Suprapubic skin (tissue), 4 donors: ENCODE results near the gene SLC12A8. TPM values are rescaled to one million over a fixed set of nuclear protein-coding genes. Genes with fewer than 3 reads are reported as not detected.

ENCODE experiments used
- DNase-seq, 2 donors: peaks; one replicate each; pipeline ENCODE4 v3.0.0-alpha.2; 2019; ENCODE audit warnings: low spot score in 2 of 2
- H3K27ac ChIP-seq: fragments of 200-600 bp; sonication (generic); one replicate; pipeline ENCODE4 v1.5.1; 2019
- H3K27me3 ChIP-seq: fragments of 200-600 bp; sonication (generic); one replicate; pipeline ENCODE4 v1.5.1; 2019
- H3K36me3 ChIP-seq: fragments of 200-600 bp; sonication (generic); one replicate; pipeline ENCODE4 v1.5.1; 2019
- H3K4me1 ChIP-seq: fragments of 200-600 bp; sonication (generic); one replicate; pipeline ENCODE4 v1.5.1; 2019
- H3K4me3 ChIP-seq: fragments of 200-600 bp; sonication (generic); one replicate; pipeline ENCODE4 v1.5.1; 2019; ENCODE audit warnings: mild to moderate bottlenecking
- H3K9me3 ChIP-seq: fragments of 200-600 bp; sonication (generic); one replicate; pipeline ENCODE4 v1.5.1; 2019
- CTCF ChIP-seq, 2 donors: fragments of 200-600 bp in 1 of 2; fragments of 450-650 bp in 1 of 2; sonication (generic) in 1 of 2; IDR thresholded peaks; one replicate each; pipeline ENCODE4 v1.5.1; 2016 to 2019; ENCODE audit warnings: antibody characterized with exemption in 2 of 2, mild to moderate bottlenecking in 1 of 2, moderate library complexity in 1 of 2
- EP300 ChIP-seq: sonication (generic); formaldehyde crosslinking; IDR thresholded peaks from one replicate; pipeline ENCODE4 v1.6.1; 2017; ENCODE audit warnings: antibody characterized with exemption
- POLR2A ChIP-seq, 2 donors: fragments of 450-650 bp; IDR thresholded peaks; one replicate each; pipeline ENCODE4 v1.6.1; 2017; ENCODE audit warnings: antibody characterized with exemption in 2 of 2, mild to moderate bottlenecking in 2 of 2, moderate library complexity in 2 of 2
- POLR2AphosphoS5 ChIP-seq, 3 donors: sonication (generic); formaldehyde crosslinking; IDR thresholded peaks; one replicate each; pipeline ENCODE4 v1.6.1; 2017; ENCODE audit warnings: antibody characterized with exemption in 3 of 3
- WGBS: methylation state at CpG from one replicate; pipeline ENCODE4 v1.1.5; 2018; 5-methylcytosine and 5-hydroxymethylcytosine counted together
- total RNA-seq, 4 donors: library from RNA; depleted of rRNA; stranded (reverse); fragments of >200 nt; gene quantifications; one replicate each; pipeline ENCODE4 v1.1.0, GENCODE V29; 2016

The SLC12A8 gene
- total RNA-seq, 4 donors from 2014 or later, result 2.5 to 5.8 (median 4.4) TPM

DNA sequence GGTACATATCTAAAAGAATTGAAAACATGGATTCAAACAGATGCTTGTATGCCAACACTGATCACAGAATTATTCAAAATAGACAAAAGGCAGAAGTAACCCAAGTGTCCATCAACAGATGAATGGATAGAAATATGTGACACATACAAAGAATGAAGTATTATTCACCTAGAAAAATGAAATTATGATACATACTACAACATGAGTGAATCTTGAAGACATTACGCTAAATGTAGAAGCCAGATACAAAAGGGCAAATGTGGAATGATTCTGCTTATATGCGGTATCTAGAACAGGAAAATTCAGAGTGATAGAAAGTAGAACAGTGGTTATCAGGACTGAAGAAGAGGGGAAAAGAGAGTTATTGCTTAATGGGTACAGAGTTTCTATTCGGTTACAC lies 26.2 kb upstream of the SLC12A8 start:
- Histone ChIP-seq H3K4me1 (no peaks in the 10 kb centered on the region), H3K9me3 (no peaks in the 10 kb centered on the region), H3K36me3 (peaks cover 3% of the 10 kb centered on the region), H3K27ac (no peak overlapping the region), H3K4me3 (no peak overlapping the region), H3K27me3 (no peaks in the 10 kb centered on the region)
- 93% methylated on average over 3 of the region's 3 CpGs for WGBS
- TF ChIP-seq EP300, result no peak
- TF ChIP-seq POLR2AphosphoS5 (IDR thresholded peaks at IDR 0.05), result no peak
- TF ChIP-seq CTCF (IDR thresholded peaks at IDR 0.05), result no peak
- TF ChIP-seq POLR2A (IDR thresholded peaks at IDR 0.05), result no peak
- no peak for DNase-seq

DNA sequence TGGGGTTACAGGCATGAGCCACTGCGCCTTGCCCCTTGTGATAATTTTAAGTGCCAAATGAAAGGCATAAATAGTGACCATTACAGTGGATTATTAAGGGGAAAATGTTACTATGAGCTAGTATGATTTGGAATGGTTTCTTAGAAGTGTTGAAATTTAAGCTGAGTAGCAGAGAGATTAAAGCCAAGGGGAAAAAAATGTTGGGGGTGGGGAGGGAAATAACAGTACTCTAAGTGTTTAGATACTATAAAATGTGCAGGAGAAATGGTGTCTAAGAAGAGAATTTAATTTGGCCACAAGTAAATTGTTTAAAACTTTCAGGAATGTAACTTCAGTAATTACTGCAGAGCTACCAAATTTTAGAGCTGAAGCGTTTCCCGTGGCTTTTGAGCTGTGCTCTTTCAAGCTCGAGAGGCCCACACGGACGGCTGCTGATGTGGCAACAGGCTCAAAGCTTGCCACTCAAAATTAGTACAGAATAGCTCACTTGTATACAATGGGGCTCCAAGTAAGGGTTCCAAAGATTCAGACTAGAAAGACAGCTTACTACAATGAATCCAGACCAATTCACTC lies 23.9 kb upstream of the SLC12A8 start:
- TF ChIP-seq POLR2AphosphoS5 (IDR thresholded peaks at IDR 0.05) (no peak), EP300 (no peak), POLR2A (IDR thresholded peaks at IDR 0.05) (no peak), CTCF (IDR thresholded peaks at IDR 0.05) (no peak)
- H3K27ac ChIP-seq, result no peak overlapping the region
- WGBS, result 79% methylated on average over 6 of the region's 6 CpGs
- no peaks in the 10 kb centered on the region for H3K9me3 ChIP-seq
- no peaks in the 10 kb centered on the region for H3K27me3 ChIP-seq
- peaks cover 23% of the 10 kb centered on the region for H3K36me3 ChIP-seq
- no peak for DNase-seq
- H3K4me1 ChIP-seq, result no peaks in the 10 kb centered on the region
- H3K4me3 ChIP-seq, result no peak overlapping the region

GRCh38 chr3:125234831-125235230 lies 22.3 kb upstream of the SLC12A8 start:
- Histone ChIP-seq H3K27me3 (no peaks in the 10 kb centered on the region), H3K36me3 (peaks cover 23% of the 10 kb centered on the region), H3K4me1 (no peaks in the 10 kb centered on the region), H3K9me3 (no peaks in the 10 kb centered on the region), H3K4me3 (no peak overlapping the region), H3K27ac (no peak overlapping the region)
- TF ChIP-seq CTCF (IDR thresholded peaks at IDR 0.05), result no peak
- TF ChIP-seq POLR2AphosphoS5 (IDR thresholded peaks at IDR 0.05), result no peak
- no peak for TF ChIP-seq POLR2A (IDR thresholded peaks at IDR 0.05)
- TF ChIP-seq EP300, result no peak
- DNase-seq, result no peak
- 98% methylated on average over 1 of the region's 1 CpG for WGBS

- DNase-seq, result no peak
- H3K9me3 ChIP-seq, result no peaks in the 10 kb centered on the region
- H3K27ac ChIP-seq, result no peak overlapping the region
- H3K36me3 ChIP-seq, result peaks cover 23% of the 10 kb centered on the region
- H3K27me3 ChIP-seq, result no peaks in the 10 kb centered on the region
- TF ChIP-seq CTCF (IDR thresholded peaks at IDR 0.05) (no peak), POLR2AphosphoS5 (IDR thresholded peaks at IDR 0.05) (no peak), POLR2A (IDR thresholded peaks at IDR 0.05) (no peak), EP300 (no peak)
- no peaks in the 10 kb centered on the region for H3K4me1 ChIP-seq
- 93% methylated on average over 3 of the region's 3 CpGs for WGBS
- H3K4me3 ChIP-seq, result no peak overlapping the region
These were observed 19.9 kb upstream of the SLC12A8 start for GRCh38 chr3:125232401-125232800.

DNA sequence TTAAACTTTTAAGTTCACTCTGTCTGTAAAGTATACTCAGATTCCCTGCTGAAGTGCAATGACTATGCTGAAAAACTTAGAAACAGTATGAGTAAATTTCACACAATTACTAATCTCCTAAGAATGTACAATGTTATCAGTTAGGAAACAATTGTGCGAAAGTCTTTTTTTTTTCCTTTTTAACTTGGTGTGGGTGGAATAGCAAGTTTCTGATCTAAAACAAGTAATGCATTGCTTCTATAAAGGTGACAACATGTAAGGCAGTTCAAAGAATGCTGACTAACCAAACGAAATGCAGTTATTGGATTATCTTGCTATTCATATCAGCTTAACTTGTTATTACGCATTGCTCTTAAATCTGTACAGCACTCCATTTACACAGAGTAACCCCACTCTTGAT lies 19.3 kb upstream of the SLC12A8 start:
- Histone ChIP-seq H3K9me3 (no peaks in the 10 kb centered on the region), H3K27me3 (no peaks in the 10 kb centered on the region), H3K36me3 (peaks cover 20% of the 10 kb centered on the region), H3K4me3 (no peak overlapping the region), H3K27ac (no peak overlapping the region), H3K4me1 (no peaks in the 10 kb centered on the region)
- 88% methylated on average over 3 of the region's 3 CpGs for WGBS
- DNase-seq, result no peak
- no peak for TF ChIP-seq POLR2A (IDR thresholded peaks at IDR 0.05)
- no peak for TF ChIP-seq POLR2AphosphoS5 (IDR thresholded peaks at IDR 0.05)
- no peak for TF ChIP-seq CTCF (IDR thresholded peaks at IDR 0.05)
- TF ChIP-seq EP300, result no peak
